Measurements from ENCODE around the gene MATN1.

MATN1 gene

GRCh38 chr1:30678209-30678608, 45.2 kb downstream of the MATN1 start:
- no peak for DNase-seq

- DNase-seq: no peak
These were observed 45.9 kb downstream of the MATN1 start for GRCh38 chr1:30677471-30677870.

GRCh38 chr1:30675761-30676160, 47.6 kb downstream of the MATN1 start:
- no peak for DNase-seq

GRCh38 chr1:30675289-30675688, 48.1 kb downstream of the MATN1 start:
- no peak for DNase-seq

GRCh38 chr1:30673395-30673794, 50.0 kb downstream of the MATN1 start:
- no peak for DNase-seq

GRCh38 chr1:30672661-30673060, 50.7 kb downstream of the MATN1 start:
- no peak for DNase-seq

GRCh38 chr1:30670240-30671060, 52.9 kb downstream of the MATN1 start:
- DNase-seq: no peak

- DNase-seq: no peak
These were observed 54.6 kb downstream of the MATN1 start for GRCh38 chr1:30668546-30669327.

GRCh38 chr1:30668024-30668423, 55.4 kb downstream of the MATN1 start:
- no peak for DNase-seq

GRCh38 chr1:30666756-30667273, 56.6 kb downstream of the MATN1 start:
- DNase-seq: no peak

GRCh38 chr1:30665216-30666010, 58.0 kb downstream of the MATN1 start:
- no peak for DNase-seq

GRCh38 chr1:30664103-30664755, 59.2 kb downstream of the MATN1 start:
- DNase-seq: no peak

GRCh38 chr1:30663596-30664091, 59.7 kb downstream of the MATN1 start:
- DNase-seq: no peak

GRCh38 chr1:30662291-30662840, 61.0 kb downstream of the MATN1 start:
- DNase-seq: no peak

GRCh38 chr1:30661311-30661710, 62.1 kb downstream of the MATN1 start:
- no peak for DNase-seq

Data from NCI-H2081 treated with DMSO at 0.1 percent for 48 hours (cell line).